H9 (cell line): ENCODE measurements around the gene PLCB1. TPM values are rescaled to one million over a fixed set of nuclear protein-coding genes. Genes with fewer than 3 reads are reported as not detected.

Experiments used
- DNase-seq: peaks from one replicate; pipeline ENCODE4 v3.0.0-alpha.2; 2017
- H2AFZ ChIP-seq: one replicate; pipeline ENCODE4 v1.6.1; 2013; ENCODE audit warnings: mild to moderate bottlenecking, low read length, control low read depth, moderate library complexity
- H2AK5ac ChIP-seq: 2 replicates; pipeline ENCODE4 v1.6.1; 2013; ENCODE audit warnings: low read length, control low read depth, mixed read lengths; ENCODE audit not compliant: insufficient read length
- H2BK120ac ChIP-seq: one replicate; pipeline ENCODE4 v1.6.1; 2013; ENCODE audit warnings: low read depth, mild to moderate bottlenecking, low read length, control low read depth, inconsistent platforms; ENCODE audit not compliant: poor library complexity, severe bottlenecking
- H2BK12ac ChIP-seq: 2 replicates; pipeline ENCODE4 v1.6.1; 2013; ENCODE audit warnings: low read length, control low read depth, mixed read lengths, low read depth; ENCODE audit not compliant: insufficient read length
- H2BK15ac ChIP-seq: 2 replicates; pipeline ENCODE4 v1.6.1; 2013; ENCODE audit warnings: low read depth, low read length, control low read depth
- H2BK20ac ChIP-seq: one replicate; pipeline ENCODE4 v1.6.1; 2013; ENCODE audit warnings: low read depth, mild to moderate bottlenecking, low read length, control low read depth, inconsistent platforms; ENCODE audit not compliant: poor library complexity, severe bottlenecking
- H2BK5ac ChIP-seq: 2 replicates; pipeline ENCODE4 v1.6.1; 2013; ENCODE audit warnings: low read length, control low read depth, mixed read lengths; ENCODE audit not compliant: insufficient read length
- H3K14ac ChIP-seq: 2 replicates; pipeline ENCODE4 v1.6.1; 2013; ENCODE audit warnings: low read length, control low read depth; ENCODE audit not compliant: insufficient read depth
- H3K18ac ChIP-seq: 2 replicates; pipeline ENCODE4 v1.6.1; 2013; ENCODE audit warnings: low read depth, mild to moderate bottlenecking, mixed read lengths, low read length, control low read depth; ENCODE audit not compliant: insufficient read length
- H3K23ac ChIP-seq: 2 replicates; pipeline ENCODE4 v1.6.1; 2013; ENCODE audit warnings: low read length, control low read depth, mixed read lengths, low read depth; ENCODE audit not compliant: insufficient read length
- H3K23me2 ChIP-seq: 2 replicates; pipeline ENCODE4 v1.6.1; 2013; ENCODE audit warnings: low read depth, mild to moderate bottlenecking, mixed read lengths, low read length, control low read depth; ENCODE audit not compliant: insufficient read length, poor library complexity, severe bottlenecking
- H3K27ac ChIP-seq: 2 replicates; pipeline ENCODE4 v1.5.1; 2013; ENCODE audit warnings: low read length, control low read depth, mixed read lengths, low read depth; ENCODE audit not compliant: insufficient read length
- H3K27me3 ChIP-seq: 2 replicates; pipeline ENCODE4 v1.6.1; 2013; ENCODE audit warnings: low read length, control low read depth, inconsistent platforms; ENCODE audit not compliant: insufficient read depth
- H3K4ac ChIP-seq: 2 replicates; pipeline ENCODE4 v1.6.1; 2013; ENCODE audit warnings: low read depth, mild to moderate bottlenecking, control low read depth, inconsistent platforms, low read length, moderate library complexity
- H3K4me1 ChIP-seq: 2 replicates; pipeline ENCODE4 v1.6.1; 2013; ENCODE audit warnings: low read length, control low read depth, inconsistent platforms; ENCODE audit not compliant: insufficient read depth
- H3K4me2 ChIP-seq: 2 replicates; pipeline ENCODE4 v1.6.1; 2013; ENCODE audit warnings: low read length, control low read depth, mixed read lengths; ENCODE audit not compliant: insufficient read length, insufficient read depth
- H3K56ac ChIP-seq: 2 replicates; pipeline ENCODE4 v1.6.1; 2013; ENCODE audit warnings: low read depth, mild to moderate bottlenecking, mixed read lengths, low read length, control low read depth; ENCODE audit not compliant: insufficient read length
- H3K79me1 ChIP-seq: 2 replicates; pipeline ENCODE4 v1.6.1; 2013; ENCODE audit warnings: low read depth, mild to moderate bottlenecking, moderate library complexity, low read length, control low read depth, inconsistent platforms; ENCODE audit not compliant: insufficient read depth, poor library complexity, severe bottlenecking
- H3K79me2 ChIP-seq: 2 replicates; pipeline ENCODE4 v1.6.1; 2013; ENCODE audit warnings: low read length, control low read depth, inconsistent platforms; ENCODE audit not compliant: insufficient read depth
- H3K9ac ChIP-seq: 2 replicates; pipeline ENCODE4 v1.6.1; 2013; ENCODE audit warnings: low read length, control low read depth, mixed read lengths; ENCODE audit not compliant: insufficient read length; ENCODE audit errors: extremely low read depth
- H3K9me3 ChIP-seq: one replicate; pipeline ENCODE4 v1.6.1; 2013; ENCODE audit warnings: low read depth, low read length, inconsistent platforms; ENCODE audit not compliant: control insufficient read depth
- H3T11ph ChIP-seq: one replicate; pipeline ENCODE4 v1.6.1; 2013; ENCODE audit warnings: mild to moderate bottlenecking, low read length, control low read depth, inconsistent platforms
- H4K20me1 ChIP-seq: one replicate; pipeline ENCODE4 v1.6.1; 2013; ENCODE audit not compliant: control insufficient read depth, insufficient read length, insufficient read depth
- H4K5ac ChIP-seq: 2 replicates; pipeline ENCODE4 v1.6.1; 2013; ENCODE audit warnings: low read depth, mild to moderate bottlenecking, mixed read lengths, low read length, control low read depth; ENCODE audit not compliant: insufficient read length
- H4K8ac ChIP-seq: replicated peaks from 2 replicates; pipeline ENCODE4 v1.6.1; 2013; ENCODE audit warnings: low read length, control low read depth, mixed read lengths, low read depth; ENCODE audit not compliant: insufficient read length
- H4K91ac ChIP-seq: 2 replicates; pipeline ENCODE4 v1.6.1; 2013; ENCODE audit warnings: low read depth, mild to moderate bottlenecking, moderate library complexity, mixed read lengths, low read length, control low read depth; ENCODE audit not compliant: insufficient read length
- H3K27ac Mint-ChIP-seq, 3 experiments: 2 replicates in 2 of 3; 3 replicates in 1 of 3; pipeline ENCODE4 v1.8.0; 2020 to 2021; ENCODE audit warnings: mixed read lengths in 3 of 3, mild to moderate bottlenecking in 1 of 3, moderate library complexity in 1 of 3
- H3K27me3 Mint-ChIP-seq: 2 replicates; pipeline ENCODE4 v1.8.0; 2021; ENCODE audit warnings: low read depth, mild to moderate bottlenecking, moderate library complexity, mixed read lengths
- H3K36me3 Mint-ChIP-seq, 3 experiments: 2 replicates in 2 of 3; 3 replicates in 1 of 3; pipeline ENCODE4 v1.8.0; 2020 to 2021; ENCODE audit warnings: low read depth in 3 of 3, mixed read lengths in 3 of 3; ENCODE audit not compliant: insufficient read depth in 1 of 3
- H3K4me1 Mint-ChIP-seq, 2 experiments: 2 replicates each; pipeline ENCODE4 v1.8.0; 2020; ENCODE audit warnings: mixed read lengths in 2 of 2
- H3K4me3 Mint-ChIP-seq, 2 experiments: 2 replicates in 1 of 2; 3 replicates in 1 of 2; pipeline ENCODE4 v1.8.0; 2020 to 2021; ENCODE audit warnings: mild to moderate bottlenecking in 2 of 2, mixed read lengths in 2 of 2, moderate library complexity in 1 of 2
- H3K9me3 Mint-ChIP-seq, 2 experiments: 2 replicates in 1 of 2; 3 replicates in 1 of 2; pipeline ENCODE4 v1.8.0; 2020; ENCODE audit warnings: mild to moderate bottlenecking in 2 of 2, mixed read lengths in 2 of 2, moderate library complexity in 1 of 2
- CTCF ChIP-seq: fragments of 200-600 bp; sonication (generic); conservative IDR thresholded peaks from 3 replicates; pipeline ENCODE4 v1.8.0; 2021; ENCODE audit warnings: antibody characterized with exemption, mild to moderate bottlenecking
- total RNA-seq: library from RNA; stranded (reverse); gene quantifications from 2 replicates; pipeline ENCODE4 v1.2.1, GENCODE V29; 2021

PLCB1 gene
- total RNA-seq, 1 experiment from 2014 or later, result 11.5 TPM

GRCh38 chr20:8399947-8400346, 267.9 kb downstream of the PLCB1 start:
- H3K9me3 Mint-ChIP-seq, result no peaks in the 10 kb centered on the region
- no peak overlapping the region for H3K56ac ChIP-seq
- no peak overlapping the region for H2AFZ ChIP-seq
- no peak overlapping the region for H2AK5ac ChIP-seq
- H3K18ac ChIP-seq, result no peak overlapping the region
- H3K36me3 Mint-ChIP-seq, result no peaks in the 10 kb centered on the region
- TF ChIP-seq CTCF, result no peak
- H4K8ac ChIP-seq, result no peak overlapping the region
- H2BK120ac ChIP-seq, result no peak overlapping the region
- H2BK5ac ChIP-seq, result no peak overlapping the region
- H3K23me2 ChIP-seq, result no peaks in the 10 kb centered on the region
- H3K23ac ChIP-seq, result no peak overlapping the region
- no peaks in the 10 kb centered on the region for H4K20me1 ChIP-seq
- H3K27ac ChIP-seq, result no peak overlapping the region
- no peak overlapping the region for H3K4me2 ChIP-seq
- no peaks in the 10 kb centered on the region for H3K27me3 Mint-ChIP-seq
- H4K91ac ChIP-seq, result no peak overlapping the region
- H4K5ac ChIP-seq, result no peak overlapping the region
- no peak overlapping the region for H3K9ac ChIP-seq
- no peak overlapping the region for H3T11ph ChIP-seq
- H3K4ac ChIP-seq, result no peak overlapping the region
- no peak overlapping the region for H3K14ac ChIP-seq
- H3K79me1 ChIP-seq, result no peaks in the 10 kb centered on the region
- H3K9me3 ChIP-seq, result no peaks in the 10 kb centered on the region
- no peak overlapping the region for H3K27ac Mint-ChIP-seq
- no peak for DNase-seq
- H3K79me2 ChIP-seq, result no peaks in the 10 kb centered on the region
- H3K4me3 Mint-ChIP-seq, result no peak overlapping the region
- H3K4me1 ChIP-seq, result no peaks in the 10 kb centered on the region
- no peak overlapping the region for H2BK20ac ChIP-seq
- H3K4me1 Mint-ChIP-seq, result no peaks in the 10 kb centered on the region
- no peak overlapping the region for H2BK15ac ChIP-seq
- H2BK12ac ChIP-seq, result no peak overlapping the region
- H3K27me3 ChIP-seq, result no peaks in the 10 kb centered on the region
